Stimulated activated CD4-positive, alpha-beta T cell treated with anti-CD3 and anti-CD28 coated beads, TNF-alpha, amount 100 ng/mL, for 4 hours (primary cell): ENCODE measurements around the gene MGRN1.

ENCODE experiments used
- DNase-seq, 3 experiments: peaks; one replicate each; pipeline ENCODE4 v3.0.0-alpha.2; 2020; ENCODE audit warnings: low read depth in 3 of 3

The MGRN1 gene

DNA sequence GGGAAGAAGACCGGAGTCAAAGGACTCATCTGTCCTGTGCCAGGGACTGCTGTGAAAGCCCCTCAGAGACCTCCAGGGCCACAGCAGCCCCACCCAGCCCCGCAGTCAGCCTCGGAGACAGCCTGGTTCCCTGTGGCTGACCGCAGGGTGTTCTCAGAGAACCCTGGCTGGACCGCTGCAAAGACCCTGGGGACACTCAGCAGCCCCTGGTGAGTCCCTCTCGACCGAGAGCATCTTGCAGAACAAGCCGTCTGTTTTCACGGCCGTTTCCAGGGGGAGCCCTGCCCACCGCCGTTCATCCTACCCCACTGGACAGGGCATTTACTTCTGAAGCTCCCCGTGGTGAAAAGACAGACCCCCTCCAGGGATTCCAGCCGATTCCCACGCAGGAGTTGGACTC is 20.2 kb upstream of the MGRN1 start:
- no peak for DNase-seq

DNA sequence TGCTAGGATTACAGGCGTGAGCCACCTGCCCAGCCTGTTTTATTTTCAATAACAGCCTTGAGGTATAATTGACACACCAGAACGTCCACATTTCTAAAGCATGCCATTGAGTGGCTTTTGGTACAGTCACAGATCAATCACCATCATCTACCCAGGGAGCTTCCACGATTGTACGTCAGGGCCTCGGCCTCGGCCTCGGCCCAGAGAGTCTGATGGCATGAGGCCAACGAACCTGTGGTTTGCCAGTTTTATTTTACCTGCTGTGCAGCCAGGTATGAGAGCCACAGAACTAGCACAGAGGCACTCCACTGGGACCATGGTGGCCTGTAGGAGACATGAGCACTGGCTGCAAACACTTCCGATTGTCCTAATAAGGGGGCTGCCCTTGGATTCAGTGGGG is 18.3 kb upstream of the MGRN1 start:
- no peak for DNase-seq

DNA sequence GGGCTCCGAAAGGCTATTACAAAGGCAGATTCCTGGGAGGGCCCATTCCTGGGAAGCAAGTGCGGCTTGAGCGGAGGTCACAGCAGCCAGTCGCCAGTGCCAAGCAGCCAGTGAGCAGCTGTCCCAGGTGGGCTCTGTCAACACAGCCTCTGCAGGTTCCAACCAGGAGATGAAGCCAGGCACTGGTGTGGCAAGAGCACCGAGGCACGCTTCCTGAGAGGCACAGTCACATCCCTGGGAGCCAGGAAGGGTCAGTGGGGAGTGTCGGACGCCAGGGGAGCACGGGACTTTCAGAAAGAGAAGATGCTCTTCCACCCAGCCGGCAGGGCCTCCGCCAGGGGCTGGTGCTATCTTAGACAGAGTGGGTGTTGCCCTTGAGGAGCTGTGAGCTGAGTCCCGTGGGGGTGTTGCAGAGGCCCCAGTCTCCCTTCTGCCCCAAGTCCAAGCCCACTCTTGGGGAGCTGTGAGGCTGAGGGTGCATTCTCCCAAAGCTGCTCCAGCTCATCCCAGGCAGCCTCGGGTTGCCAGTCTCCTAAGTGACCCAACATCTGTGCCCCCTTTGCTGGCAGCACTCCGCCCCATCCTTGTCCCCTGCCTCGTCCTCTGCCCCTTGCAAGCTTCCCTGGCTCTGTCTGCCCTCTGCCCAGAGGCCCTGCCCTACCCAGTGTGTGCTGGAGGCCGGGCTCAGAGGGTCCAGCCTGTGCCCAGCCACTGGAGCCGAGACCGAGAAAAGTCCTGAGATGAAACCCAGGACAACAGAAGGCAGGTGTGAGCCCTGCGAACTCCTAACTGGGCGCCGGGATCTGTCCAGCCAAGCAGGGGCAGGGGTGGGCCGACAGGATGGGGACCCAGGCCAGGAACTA is 16.6 kb upstream of the MGRN1 start:
- DNase-seq, result no peak

DNA sequence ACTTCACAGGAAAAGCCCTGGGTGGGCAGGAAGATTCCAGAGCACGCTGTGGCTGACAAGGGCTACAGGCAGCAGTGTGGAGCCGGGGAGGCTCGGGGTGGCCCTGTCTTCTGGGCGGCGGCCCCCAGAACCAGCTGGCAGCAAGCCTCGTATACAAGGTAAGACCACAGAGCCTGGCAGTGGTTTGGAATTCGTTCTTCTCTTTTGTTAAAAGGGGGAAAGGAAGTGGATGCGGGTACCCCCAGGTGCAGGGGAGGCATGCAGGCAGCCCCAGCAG is 16.0 kb upstream of the MGRN1 start:
- no peak for DNase-seq

DNA sequence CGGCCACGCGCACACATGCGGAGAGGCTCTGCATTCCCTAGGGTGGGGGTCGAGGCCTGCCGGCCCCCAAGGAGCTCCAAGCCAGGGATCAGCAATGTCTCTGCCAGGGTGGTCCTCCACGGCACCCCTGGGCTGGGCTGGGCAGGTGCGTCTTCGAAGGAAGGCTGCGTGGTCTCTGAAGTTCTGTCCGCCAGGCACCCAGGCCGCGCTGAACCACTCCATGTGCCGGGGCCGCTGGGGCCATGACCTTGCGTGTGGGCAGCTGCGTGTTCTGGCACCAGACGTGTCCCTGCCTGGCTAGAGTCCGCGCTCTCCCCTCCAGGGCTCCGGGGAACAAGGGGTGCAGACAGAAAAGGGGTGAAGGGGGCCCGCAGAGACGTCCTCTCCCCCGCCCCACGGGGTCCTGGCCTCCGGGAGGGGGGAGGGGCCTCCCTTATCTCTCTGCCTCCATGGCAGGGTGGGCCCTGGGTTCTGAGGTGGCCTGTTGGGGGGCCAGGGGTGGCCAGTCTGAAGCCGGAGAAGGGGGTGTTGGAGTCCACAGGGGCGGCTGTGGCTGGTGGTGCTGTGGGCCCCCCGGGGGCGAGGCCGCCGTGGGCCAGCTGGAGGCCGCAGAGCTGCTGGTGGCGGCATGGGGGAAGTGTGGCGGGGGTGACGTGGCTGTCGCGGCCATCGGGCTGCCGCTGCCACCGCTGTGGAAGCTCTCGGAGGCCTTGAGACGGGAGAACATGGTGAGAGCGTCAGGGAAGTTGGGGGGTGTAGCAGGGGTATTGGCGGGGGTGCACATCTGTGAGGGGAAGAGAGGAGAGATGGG is 15.2 kb upstream of the MGRN1 start:
- DNase-seq, result no peak

DNA sequence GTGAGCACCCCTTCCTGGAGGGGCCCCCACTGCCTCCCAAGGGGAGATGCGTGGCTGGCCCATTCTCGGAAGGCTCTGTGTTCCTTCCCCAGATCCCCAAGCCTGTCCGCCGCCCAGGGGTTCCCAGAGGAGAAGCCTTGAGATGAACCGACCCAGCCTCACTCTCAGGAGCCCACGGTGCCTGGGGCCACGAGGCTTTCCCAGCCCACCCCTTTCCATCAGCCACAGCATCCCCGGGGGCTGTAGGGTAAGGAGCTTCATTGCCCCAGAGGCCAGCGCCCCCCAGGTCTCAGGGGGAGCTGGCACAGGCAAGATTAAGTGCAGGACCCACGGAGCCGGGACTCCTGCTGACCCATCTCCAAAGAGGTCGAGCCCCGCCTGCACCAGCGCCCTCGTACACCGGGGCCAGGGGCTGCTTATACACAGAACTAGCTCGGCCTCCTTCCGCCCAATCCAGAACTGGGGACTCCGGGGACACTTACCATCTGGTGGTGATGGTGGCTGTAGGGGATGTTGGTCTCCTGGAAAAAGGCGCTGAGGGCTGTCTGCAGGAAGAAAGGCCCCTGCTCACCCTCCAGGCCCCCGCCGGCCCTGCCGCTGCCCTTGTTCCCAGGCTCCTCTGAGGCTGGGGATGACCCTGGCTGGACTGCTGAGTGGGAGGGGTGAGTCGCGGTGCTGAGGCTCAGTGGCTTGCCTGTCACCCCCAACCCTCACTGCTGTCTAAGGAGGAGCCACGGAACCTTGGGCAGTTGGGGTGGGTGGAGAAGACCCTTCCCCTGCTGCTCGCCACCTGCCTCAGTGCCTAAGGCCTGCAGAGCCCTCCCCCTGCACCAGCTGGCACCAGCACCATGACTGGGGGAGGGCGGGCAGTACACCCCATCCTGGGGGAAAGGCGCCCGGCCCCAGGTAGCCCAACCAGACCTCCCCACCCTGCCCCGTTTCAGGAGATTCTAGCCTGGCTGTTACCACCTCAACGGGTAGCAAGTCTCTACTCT is 14.3 kb upstream of the MGRN1 start:
- no peak for DNase-seq

DNA sequence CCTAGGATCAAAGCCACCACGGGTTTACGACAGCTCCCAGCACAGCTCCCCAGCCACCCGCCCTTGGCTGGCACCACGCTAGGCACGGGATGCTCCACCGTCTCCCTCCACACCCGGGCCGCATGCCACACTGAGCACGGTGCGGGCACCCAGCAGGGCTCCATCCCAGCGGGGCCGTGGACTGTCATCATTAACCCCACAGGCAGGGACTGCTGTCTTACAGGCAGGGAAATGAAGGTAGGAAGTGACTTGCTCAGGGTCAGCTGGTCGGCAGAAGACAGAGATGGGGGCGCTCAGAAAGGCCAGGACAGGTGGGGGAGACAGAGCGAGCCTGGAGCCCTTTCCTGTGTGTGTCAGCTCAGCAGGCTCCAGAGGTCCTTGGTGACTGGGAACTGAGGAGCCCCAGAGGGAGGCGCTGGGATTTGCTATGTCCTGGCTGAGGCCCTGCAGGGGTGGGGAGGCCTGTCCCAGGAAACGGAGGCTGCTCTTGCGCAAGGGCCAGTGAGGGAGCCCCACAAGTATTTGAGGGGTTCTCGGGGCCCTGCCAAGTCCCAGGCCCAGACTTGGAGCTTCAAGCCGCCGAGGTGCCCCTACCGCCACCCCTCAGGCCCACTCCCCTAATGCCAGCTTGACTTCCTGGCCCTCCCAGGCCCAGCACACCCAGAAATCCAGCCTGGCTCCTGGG is 13.1 kb upstream of the MGRN1 start:
- no peak for DNase-seq

DNA sequence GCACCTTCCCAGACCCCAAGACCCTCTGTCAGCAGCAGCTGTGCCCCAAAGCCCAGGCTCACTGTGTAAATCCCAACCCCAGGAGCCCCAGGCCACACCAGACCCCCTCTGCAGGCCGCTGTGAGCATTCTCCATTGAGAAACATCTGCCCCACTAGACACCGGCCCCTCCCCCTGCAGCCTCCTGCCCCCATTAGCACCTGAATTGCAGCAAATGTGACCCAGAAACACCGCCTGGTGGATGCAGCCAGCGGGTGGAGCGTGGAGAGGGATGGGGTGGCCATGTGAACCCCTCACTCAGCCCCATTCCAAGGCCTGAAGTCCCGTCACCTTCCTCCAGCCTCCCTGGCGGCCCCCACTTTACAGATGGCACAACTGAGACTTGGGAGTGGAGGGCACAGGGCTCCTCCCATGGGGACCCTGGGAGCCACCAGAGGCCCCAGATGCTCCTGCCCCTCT is 12.1 kb upstream of the MGRN1 start:
- no peak for DNase-seq

DNA sequence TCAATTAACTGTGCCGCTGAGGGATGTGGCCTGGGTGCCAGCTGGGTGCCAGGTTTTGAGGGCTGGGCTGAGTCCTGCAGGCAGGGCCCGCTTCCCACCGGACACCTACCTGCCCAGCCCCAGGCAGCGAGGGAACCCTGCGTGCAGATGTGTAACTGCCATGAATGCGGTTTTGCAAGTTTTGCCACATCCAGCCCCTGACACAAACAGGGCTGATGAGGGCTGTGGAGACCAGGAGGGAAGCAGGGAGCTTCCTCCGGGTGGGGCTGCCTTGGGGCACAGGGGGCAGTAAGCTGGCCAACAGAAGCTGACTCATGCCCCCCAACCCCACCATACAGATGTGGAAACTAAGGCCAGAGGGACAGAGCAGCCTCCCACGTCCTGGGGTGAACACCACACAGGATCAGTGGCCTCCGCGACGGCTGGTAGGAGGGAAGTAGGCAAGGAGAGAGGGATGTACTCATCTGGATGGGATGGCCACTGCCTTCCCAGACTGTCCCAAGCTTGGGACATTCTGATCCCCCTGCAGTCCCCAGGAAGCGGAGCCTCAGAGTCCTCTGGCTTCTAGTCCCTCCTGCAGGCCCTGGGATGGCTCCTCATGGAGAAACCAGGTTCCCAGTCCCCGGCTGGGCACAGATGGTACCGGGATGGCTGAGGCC is 11.5 kb upstream of the MGRN1 start:
- no peak for DNase-seq

DNA sequence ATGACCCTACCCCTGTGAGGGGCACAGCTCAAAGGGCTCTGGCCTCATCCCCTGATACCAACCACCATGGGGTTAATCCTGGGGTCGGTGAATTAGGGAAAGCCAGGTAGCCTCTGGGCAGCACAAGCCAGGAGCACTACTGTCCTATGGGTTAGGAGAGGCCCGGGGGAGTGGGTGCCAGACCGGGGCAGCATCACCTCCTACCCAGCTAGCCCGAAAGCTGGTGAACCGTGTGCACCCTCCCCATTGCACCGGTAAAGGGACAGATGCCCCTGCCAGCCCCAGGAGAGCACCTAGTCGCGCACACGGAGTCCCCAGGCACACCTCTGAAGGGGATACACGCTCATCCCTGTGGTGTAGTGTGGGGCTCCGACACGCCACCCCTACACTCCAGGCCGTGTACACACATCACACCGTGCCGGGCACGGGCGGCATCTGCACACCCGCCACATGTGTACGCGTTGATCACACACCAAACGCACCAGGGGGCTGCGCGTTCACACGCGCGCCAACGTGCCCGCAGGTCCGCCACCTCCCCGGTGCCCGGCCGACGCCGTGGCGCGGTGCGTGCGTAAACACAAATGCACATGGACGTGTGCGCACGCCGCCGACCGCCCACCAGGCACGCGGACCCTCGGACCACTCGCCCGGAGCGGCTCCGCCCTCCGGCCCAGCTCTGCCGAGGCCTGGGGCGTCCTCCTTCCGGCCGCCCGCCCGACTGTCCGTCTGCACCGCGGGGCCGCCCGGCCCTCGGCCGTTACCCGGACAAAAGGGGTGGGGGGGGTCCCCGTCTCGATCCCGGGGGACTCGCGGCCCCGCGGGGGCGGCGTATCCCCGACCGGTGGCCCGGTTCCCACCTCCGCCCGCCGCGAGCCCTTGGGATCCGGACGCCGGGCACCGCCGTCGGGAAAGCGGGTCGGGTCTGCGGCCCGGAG is 10.7 kb upstream of the MGRN1 start:
- peak in 2 of 3 experiments; percentile 4 to 9 for DNase-seq

DNA sequence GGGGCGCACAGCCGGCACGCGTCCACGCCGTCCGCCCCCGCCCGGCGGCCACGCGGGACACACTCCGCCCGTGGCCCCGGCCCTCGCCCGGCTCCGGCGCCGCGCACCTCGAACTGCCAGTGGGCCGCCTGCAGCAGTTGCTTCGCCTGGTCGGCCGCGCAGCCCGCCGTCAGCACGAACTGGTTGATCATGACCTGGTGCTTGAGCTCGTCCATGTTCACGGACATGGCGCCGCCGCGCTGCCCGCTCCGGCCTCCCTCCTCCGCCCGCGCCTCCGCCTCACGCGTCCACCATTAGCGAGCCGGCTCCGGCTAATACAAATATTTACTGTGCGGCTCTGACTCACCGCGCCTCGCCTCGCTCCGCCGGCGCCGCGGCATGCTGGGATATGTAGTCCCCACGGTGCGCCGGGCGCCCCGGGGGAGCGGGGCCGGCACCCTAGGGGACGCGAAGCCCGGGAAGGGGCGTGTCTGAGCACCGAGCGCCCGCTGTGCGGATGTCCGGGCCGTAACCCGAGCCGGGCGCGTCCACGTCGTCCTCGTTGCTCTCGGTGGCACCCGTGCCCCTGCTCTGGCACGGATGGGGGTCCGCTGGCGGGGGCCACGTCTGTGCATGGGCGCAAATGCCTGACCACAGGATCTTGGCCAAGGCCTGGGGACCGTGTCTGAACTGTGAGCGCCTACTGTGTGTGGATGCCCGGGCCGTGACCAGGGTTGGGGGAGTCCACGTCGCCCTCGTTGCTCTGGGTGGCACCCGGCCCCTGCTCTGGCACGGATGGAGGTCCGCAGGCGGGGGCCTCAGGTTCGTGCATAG is 9.8 kb upstream of the MGRN1 start, which contains the start of gene UBALD1:
UBALD1 (minus strand) TSS at position 318 of the 813 bp plus-strand sequence; CDS start at position 227, 91 bp downstream.
- peak; percentile 64 to 71 (median 68) for DNase-seq

DNA sequence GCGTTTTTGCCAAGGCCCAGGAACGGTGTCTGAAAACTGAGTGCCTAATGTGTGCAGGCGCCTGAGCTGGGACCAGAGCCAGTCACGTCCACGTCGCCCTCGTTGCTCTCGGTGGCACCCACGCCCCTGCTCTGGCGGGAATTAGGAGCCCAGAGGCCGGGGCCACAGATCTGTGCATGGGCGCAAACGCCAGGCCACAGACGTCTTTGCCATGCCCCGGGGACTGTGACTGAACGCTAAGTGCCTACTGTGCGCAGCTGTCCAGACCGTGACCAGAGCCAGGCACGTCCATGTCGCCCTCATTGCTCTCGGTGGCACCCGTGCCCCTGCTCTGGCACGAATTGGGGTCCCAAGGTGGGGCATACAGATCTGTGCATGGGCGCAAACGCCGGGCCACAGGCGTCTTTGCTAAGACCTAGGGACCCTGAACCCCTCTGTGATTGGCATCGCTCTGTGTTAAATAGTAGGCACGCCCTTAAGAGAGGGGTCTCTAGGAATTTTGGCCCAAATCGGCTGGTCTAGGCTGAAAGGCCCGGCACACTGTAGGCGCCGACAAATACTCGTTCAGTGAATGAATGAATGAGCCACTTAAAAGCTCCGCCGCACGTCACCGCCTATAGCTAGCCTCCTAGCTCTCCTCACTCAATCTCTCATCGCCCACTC is 9.1 kb upstream of the MGRN1 start:
- DNase-seq, result peak in 1 of 3 experiments; percentile 9

DNA sequence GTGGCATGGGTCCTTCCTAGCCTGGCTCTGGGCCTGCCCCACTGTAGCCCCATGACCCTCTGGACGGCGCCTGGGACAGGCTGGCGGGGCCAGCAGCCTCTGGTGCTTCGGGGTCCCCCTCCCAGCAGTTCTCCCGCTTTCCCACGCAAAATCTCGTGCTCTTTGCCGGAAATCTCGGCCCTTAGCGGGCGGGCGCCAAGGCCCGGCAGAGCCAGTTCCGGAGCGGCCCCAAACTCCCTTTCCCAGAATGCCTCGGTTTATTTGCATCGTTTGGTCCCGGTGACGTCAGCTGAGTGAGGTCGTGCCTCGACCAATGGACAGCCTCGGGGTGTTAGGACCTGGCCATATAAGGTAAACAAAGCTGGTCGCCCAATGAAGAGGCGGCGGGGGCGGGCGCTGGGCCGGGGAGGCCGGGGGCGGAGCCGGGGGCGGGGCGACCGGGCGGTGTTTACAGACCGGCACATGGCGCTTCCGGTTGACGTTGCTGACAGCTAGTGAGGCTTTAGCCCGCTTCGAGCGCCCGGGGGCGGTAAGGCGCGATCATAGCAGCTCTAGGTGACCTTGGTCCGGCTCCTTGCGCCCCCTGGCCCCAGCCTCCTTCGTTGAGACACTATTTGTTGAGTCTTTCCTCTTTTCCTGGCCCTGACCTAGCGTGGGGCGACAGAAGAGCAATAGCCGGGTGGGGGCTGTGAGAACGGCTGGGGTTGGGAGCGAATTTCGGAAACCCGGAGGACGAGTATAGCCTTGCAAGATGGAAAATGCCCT is 8.4 kb upstream of the MGRN1 start:
- DNase-seq, result peak; percentile 96 to 99 (median 97)

DNA sequence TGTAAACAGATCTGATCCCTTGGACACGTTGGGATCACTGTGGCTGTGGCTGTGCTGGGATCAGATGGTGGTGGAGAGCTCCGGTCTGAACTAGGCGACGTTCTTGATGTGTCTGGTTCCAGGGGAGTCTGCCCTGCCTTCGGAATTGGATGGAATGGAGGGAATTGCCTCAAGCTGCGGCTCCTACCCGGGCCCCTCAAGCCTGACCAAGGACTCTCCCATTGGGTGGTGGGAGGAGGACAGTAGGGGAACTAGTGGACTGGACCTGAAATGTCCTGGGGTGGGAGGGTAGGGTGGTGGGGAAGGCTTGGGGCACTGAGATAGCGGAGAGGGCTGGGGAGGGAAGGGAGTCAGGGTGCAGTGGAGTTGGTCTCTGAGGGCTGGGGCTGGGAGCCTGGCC is 6.7 kb upstream of the MGRN1 start:
- no peak for DNase-seq

DNA sequence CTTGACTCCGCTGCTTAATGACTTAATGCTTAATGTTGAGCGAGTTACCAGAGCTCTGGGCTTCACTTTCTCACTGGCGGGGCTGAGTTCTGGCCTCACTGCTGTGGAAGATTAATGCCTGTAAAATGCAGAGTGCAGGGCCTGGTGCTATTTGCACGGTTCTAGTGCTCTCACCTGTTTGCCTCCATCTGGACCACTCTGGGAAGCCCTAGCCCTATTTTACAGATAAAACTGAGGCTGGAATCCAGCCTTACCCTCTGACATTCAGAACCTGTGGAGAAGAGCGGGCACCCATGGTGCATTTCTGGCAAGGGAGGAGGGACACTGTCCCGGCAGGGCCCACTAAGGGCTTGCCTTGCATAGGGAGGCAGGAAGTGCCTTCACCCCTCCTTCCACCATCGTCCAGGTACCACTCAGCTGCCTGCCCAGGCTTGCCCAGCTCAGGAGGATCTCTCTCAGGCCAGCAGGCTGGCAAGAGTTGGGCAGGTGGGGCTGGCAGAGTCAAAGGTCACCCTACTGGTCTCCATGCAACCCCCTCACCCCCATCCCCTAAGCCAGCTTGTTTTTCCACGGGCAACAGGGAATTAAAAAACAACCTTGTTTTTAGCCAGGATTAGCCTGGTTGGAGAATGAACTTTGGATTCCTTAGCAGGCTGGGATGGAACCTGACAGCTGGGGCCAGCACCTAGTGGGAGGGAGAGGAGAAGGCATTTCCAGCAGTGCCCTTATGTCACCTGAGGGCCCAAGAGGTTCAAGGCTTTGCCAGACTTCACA is 5.8 kb upstream of the MGRN1 start:
- no peak for DNase-seq

DNA sequence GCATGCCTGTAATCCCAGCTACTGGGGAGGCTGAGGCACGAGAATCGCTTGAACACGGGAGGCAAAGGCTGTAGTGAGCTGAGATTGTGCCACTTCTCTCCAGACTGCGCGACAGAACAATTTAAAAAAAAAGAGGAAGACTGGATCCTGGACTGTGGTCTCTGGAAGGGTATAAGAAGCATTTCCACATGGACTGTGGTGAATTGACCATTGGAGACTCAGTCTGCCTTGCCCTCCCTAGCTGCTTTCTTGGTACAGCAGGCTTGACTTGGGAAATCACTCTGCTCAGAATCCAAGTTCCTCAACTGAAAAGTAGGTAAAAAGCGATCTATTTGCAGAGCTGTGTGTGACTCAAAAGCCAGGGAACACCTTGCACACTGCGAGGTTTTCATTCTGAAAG is 1.0 kb upstream of the MGRN1 start:
- DNase-seq, result no peak
